GM23338 (cell line): ENCODE results near the gene SORCS3. TPM values are rescaled to one million over a fixed set of nuclear protein-coding genes. Genes with fewer than 3 reads are reported as not detected.

Experiments used
- ATAC-seq: fragments of 200-7000 bp; cut with Tn5 transposase; 3 replicates; pipeline ENCODE4 v1.9.1; 2020
- DNase-seq: peaks from one replicate; pipeline ENCODE4 v3.0.0-alpha.2; 2015; ENCODE audit warnings: low spot score
- H2AFZ ChIP-seq: fragments of 200-600 bp; sonication (generic); 2 replicates; pipeline ENCODE4 v1.8.0; 2016; ENCODE audit warnings: antibody characterized with exemption, mild to moderate bottlenecking, moderate library complexity
- H3F3A ChIP-seq: fragments of 200-600 bp; sonication (generic); replicated peaks from 2 replicates; pipeline ENCODE4 v1.8.0; 2017; ENCODE audit warnings: antibody characterized with exemption, mixed run types, low read depth
- H3K27ac ChIP-seq: fragments of 200-600 bp; sonication (generic); 2 replicates; pipeline ENCODE4 v1.6.1; 2016; ENCODE audit warnings: low read depth
- H3K27me3 ChIP-seq: fragments of 200-600 bp; sonication (generic); 2 replicates; pipeline ENCODE4 v1.8.0; 2016; ENCODE audit warnings: mild to moderate bottlenecking, mixed run types, moderate library complexity; ENCODE audit not compliant: insufficient read depth
- H3K36me3 ChIP-seq: fragments of 200-600 bp; sonication (generic); 2 replicates; pipeline ENCODE4 v1.8.0; 2016; ENCODE audit warnings: mild to moderate bottlenecking; ENCODE audit not compliant: insufficient read depth
- H3K4me1 ChIP-seq: fragments of 200-600 bp; sonication (generic); 2 replicates; pipeline ENCODE4 v1.8.0; 2016; ENCODE audit warnings: mild to moderate bottlenecking, moderate library complexity; ENCODE audit not compliant: insufficient read depth
- H3K4me2 ChIP-seq: fragments of 200-600 bp; sonication (generic); 2 replicates; pipeline ENCODE4 v1.7.1; 2017; ENCODE audit warnings: mixed run types
- H3K4me3 ChIP-seq: fragments of 200-600 bp; sonication (generic); 2 replicates; pipeline ENCODE4 v1.6.1; 2016; ENCODE audit warnings: mixed run types
- H3K79me2 ChIP-seq: fragments of 200-600 bp; sonication (generic); replicated peaks from 2 replicates; pipeline ENCODE4 v1.8.0; 2017; ENCODE audit warnings: mild to moderate bottlenecking; ENCODE audit not compliant: insufficient read depth
- H3K9me2 ChIP-seq: fragments of 200-600 bp; sonication (generic); 2 replicates; pipeline ENCODE4 v1.8.0; 2017; ENCODE audit not compliant: insufficient read depth
- H4K20me1 ChIP-seq: fragments of 200-600 bp; sonication (generic); replicated peaks from 2 replicates; pipeline ENCODE4 v1.8.0; 2017; ENCODE audit warnings: mild to moderate bottlenecking; ENCODE audit not compliant: insufficient read depth
- H3K27ac Mint-ChIP-seq: 2 replicates; pipeline ENCODE4 v1.8.0; 2020; ENCODE audit warnings: inconsistent platforms, mild to moderate bottlenecking, moderate library complexity, mixed read lengths
- H3K27me3 Mint-ChIP-seq: 3 replicates; pipeline ENCODE4 v1.8.0; 2022; ENCODE audit warnings: low read depth, mild to moderate bottlenecking, moderate library complexity, mixed read lengths, inconsistent platforms; ENCODE audit not compliant: insufficient read depth, poor library complexity
- H3K36me3 Mint-ChIP-seq: 3 replicates; pipeline ENCODE4 v1.8.0; 2021; ENCODE audit warnings: low read depth, mild to moderate bottlenecking, inconsistent platforms, moderate library complexity, mixed read lengths
- H3K4me1 Mint-ChIP-seq: 3 replicates; pipeline ENCODE4 v1.8.0; 2020; ENCODE audit warnings: mild to moderate bottlenecking, inconsistent platforms, mixed read lengths
- H3K4me3 Mint-ChIP-seq: 3 replicates; pipeline ENCODE4 v1.8.0; 2021; ENCODE audit warnings: moderate library complexity, mild to moderate bottlenecking, inconsistent platforms, mixed read lengths
- H3K9me3 Mint-ChIP-seq: 3 replicates; pipeline ENCODE4 v1.8.0; 2020; ENCODE audit warnings: moderate library complexity, mild to moderate bottlenecking, inconsistent platforms, mixed read lengths
- EZH2 ChIP-seq: fragments of 200-600 bp; sonication (generic); IDR thresholded peaks from one replicate; pipeline ENCODE4 v1.8.0; 2017; ENCODE audit warnings: antibody characterized with exemption, mild to moderate bottlenecking, low read depth; ENCODE audit not compliant: unreplicated experiment
- JUNB ChIP-seq: IDR thresholded peaks from one replicate; pipeline ENCODE4 v1.6.1; 2016; ENCODE audit warnings: antibody characterized with exemption; ENCODE audit not compliant: unreplicated experiment
- STAT1 ChIP-seq: IDR thresholded peaks from one replicate; pipeline ENCODE4 v1.6.1; 2016; ENCODE audit warnings: antibody characterized with exemption; ENCODE audit not compliant: unreplicated experiment
- ZNF114 ChIP-seq: fragments of 250-450 bp; sonication (Bioruptor Pico); IDR thresholded peaks from 2 replicates; pipeline ENCODE4 v1.5.0; 2020; ENCODE audit warnings: mild to moderate bottlenecking, moderate library complexity
- polyA plus RNA-seq: library from polyadenylated mRNA; unstranded; fragments of >200 nt; fragmentation: Nextera tagmentation; extraction: Ambion mirVana; gene quantifications from 2 replicates; pipeline ENCODE4 v1.2.1, GENCODE V29; 2016
- total RNA-seq: library from RNA; depleted of rRNA; stranded (reverse); fragments of >200 nt; shearing (Covaris generic); gene quantifications from 2 replicates; pipeline ENCODE4 v1.2.3, GENCODE V29; 2014
- TF ChIP-seq, protein P1 (sequence below): IDR thresholded peaks from 2 replicates; pipeline ENCODE4 v1.6.1; 2016; ENCODE audit warnings: antibody characterized with exemption
- TF ChIP-seq, protein P2 (sequence below): fragments of 250-450 bp; sonication (Bioruptor Pico); IDR thresholded peaks from 2 replicates; pipeline ENCODE4 v1.5.0; 2020; ENCODE audit warnings: mild to moderate bottlenecking, moderate library complexity

Gene SORCS3
- total and polyA plus RNA-seq, 2 experiments from 2014 or later, result 0.37 to 1.4 TPM

DNA sequence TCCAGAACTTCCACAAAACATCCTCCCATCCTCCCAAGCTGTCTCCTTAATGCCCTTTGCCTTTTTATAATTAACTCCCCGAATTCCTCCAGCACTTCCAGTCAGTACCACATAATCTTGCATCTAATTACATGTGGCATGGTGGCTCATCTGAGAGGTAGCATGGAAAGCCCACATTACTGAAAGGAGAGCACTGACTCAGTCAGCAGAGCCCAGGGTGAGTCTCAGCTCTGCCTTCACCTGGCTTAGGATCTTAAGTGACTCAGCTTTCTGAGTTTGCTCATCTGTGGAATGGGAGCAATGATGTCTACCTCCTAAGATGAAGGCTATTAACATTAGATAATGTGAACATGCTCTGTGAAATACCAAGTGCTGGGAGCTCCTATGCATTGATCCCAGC is 433.9 kb downstream of the SORCS3 start:
- Mint-ChIP-seq H3K9me3 (no peaks in the 10 kb centered on the region), H3K27me3 (no peaks in the 10 kb centered on the region), H3K36me3 (no peaks in the 10 kb centered on the region), H3K27ac (no peak overlapping the region), H3K4me1 (peaks cover 5% of the 10 kb centered on the region; the same call in 2 of the 3 replicates), H3K4me3 (no peak overlapping the region)
- Histone ChIP-seq H3K4me1 (no peaks in the 10 kb centered on the region), H3K27ac (no peak overlapping the region), H3K4me3 (no peak overlapping the region), H3K4me2 (no peak overlapping the region), H4K20me1 (no peaks in the 10 kb centered on the region), H3K27me3 (no peaks in the 10 kb centered on the region), H3K9me2 (peaks cover 5% of the 10 kb centered on the region; the same call in 1 of the 2 replicates), H2AFZ (no peak overlapping the region), H3K79me2 (no peaks in the 10 kb centered on the region), H3F3A (no peaks in the 10 kb centered on the region), H3K36me3 (no peaks in the 10 kb centered on the region)
- ATAC-seq (no peak), DNase-seq (no peak)
- TF ChIP-seq STAT1 (no peak), EZH2 (no peak), ZNF114 (CRISPR knock-in tag) (no peak), JUNB (no peak)
- TF ChIP-seq, protein P1, sequence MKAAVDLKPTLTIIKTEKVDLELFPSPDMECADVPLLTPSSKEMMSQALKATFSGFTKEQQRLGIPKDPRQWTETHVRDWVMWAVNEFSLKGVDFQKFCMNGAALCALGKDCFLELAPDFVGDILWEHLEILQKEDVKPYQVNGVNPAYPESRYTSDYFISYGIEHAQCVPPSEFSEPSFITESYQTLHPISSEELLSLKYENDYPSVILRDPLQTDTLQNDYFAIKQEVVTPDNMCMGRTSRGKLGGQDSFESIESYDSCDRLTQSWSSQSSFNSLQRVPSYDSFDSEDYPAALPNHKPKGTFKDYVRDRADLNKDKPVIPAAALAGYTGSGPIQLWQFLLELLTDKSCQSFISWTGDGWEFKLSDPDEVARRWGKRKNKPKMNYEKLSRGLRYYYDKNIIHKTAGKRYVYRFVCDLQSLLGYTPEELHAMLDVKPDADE, result no peak
- TF ChIP-seq, protein P2, sequence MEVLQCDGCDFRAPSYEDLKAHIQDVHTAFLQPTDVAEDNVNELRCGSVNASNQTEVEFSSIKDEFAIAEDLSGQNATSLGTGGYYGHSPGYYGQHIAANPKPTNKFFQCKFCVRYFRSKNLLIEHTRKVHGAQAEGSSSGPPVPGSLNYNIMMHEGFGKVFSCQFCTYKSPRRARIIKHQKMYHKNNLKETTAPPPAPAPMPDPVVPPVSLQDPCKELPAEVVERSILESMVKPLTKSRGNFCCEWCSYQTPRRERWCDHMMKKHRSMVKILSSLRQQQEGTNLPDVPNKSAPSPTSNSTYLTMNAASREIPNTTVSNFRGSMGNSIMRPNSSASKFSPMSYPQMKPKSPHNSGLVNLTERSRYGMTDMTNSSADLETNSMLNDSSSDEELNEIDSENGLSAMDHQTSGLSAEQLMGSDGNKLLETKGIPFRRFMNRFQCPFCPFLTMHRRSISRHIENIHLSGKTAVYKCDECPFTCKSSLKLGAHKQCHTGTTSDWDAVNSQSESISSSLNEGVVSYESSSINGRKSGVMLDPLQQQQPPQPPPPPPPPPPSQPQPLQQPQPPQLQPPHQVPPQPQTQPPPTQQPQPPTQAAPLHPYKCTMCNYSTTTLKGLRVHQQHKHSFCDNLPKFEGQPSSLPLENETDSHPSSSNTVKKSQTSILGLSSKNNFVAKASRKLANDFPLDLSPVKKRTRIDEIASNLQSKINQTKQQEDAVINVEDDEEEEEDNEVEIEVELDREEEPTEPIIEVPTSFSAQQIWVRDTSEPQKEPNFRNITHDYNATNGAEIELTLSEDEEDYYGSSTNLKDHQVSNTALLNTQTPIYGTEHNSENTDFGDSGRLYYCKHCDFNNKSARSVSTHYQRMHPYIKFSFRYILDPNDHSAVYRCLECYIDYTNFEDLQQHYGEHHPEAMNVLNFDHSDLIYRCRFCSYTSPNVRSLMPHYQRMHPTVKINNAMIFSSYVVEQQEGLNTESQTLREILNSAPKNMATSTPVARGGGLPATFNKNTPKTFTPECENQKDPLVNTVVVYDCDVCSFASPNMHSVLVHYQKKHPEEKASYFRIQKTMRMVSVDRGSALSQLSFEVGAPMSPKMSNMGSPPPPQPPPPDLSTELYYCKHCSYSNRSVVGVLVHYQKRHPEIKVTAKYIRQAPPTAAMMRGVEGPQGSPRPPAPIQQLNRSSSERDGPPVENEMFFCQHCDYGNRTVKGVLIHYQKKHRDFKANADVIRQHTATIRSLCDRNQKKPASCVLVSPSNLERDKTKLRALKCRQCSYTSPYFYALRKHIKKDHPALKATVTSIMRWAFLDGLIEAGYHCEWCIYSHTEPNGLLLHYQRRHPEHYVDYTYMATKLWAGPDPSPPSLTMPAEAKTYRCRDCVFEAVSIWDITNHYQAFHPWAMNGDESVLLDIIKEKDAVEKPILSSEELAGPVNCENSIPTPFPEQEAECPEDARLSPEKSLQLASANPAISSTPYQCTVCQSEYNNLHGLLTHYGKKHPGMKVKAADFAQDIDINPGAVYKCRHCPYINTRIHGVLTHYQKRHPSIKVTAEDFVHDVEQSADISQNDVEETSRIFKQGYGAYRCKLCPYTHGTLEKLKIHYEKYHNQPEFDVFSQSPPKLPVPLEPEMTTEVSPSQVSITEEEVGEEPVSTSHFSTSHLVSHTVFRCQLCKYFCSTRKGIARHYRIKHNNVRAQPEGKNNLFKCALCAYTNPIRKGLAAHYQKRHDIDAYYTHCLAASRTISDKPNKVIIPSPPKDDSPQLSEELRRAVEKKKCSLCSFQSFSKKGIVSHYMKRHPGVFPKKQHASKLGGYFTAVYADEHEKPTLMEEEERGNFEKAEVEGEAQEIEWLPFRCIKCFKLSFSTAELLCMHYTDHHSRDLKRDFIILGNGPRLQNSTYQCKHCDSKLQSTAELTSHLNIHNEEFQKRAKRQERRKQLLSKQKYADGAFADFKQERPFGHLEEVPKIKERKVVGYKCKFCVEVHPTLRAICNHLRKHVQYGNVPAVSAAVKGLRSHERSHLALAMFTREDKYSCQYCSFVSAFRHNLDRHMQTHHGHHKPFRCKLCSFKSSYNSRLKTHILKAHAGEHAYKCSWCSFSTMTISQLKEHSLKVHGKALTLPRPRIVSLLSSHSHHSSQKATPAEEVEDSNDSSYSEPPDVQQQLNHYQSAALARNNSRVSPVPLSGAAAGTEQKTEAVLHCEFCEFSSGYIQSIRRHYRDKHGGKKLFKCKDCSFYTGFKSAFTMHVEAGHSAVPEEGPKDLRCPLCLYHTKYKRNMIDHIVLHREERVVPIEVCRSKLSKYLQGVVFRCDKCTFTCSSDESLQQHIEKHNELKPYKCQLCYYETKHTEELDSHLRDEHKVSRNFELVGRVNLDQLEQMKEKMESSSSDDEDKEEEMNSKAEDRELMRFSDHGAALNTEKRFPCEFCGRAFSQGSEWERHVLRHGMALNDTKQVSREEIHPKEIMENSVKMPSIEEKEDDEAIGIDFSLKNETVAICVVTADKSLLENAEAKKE (CRISPR knock-in tag), result no peak
